GM19324 (cell line): Measurements from ENCODE around the gene CDH11.

ENCODE experiments used
- ATAC-seq: cut with Tn5 transposase; IDR thresholded peaks from one replicate; pipeline ENCODE4 v1.9.1; 2021; ENCODE audit warnings: mild to moderate bottlenecking, moderate library complexity; ENCODE audit not compliant: unreplicated experiment, low FRiP score

Gene CDH11

DNA sequence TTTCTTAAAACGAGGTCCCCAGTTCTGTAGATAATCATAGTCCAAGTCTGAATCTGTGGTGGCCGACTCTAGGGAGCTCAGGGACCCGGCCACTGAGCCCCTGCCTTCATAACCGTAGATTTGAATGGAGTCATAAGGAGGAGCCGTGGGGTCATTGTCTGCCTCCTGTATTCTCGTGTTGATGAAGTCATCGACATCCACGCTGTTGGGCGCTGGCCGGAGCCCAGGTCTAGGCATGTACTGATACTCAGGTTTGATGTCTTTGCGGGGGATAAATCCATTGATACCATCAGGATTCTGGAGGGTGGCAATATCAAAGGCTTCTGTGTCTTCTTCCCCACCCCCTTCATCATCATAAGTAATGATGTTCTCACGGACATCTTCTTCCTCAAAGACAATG, 174.2 kb downstream of the CDH11 start:
- ATAC-seq: no peak

DNA sequence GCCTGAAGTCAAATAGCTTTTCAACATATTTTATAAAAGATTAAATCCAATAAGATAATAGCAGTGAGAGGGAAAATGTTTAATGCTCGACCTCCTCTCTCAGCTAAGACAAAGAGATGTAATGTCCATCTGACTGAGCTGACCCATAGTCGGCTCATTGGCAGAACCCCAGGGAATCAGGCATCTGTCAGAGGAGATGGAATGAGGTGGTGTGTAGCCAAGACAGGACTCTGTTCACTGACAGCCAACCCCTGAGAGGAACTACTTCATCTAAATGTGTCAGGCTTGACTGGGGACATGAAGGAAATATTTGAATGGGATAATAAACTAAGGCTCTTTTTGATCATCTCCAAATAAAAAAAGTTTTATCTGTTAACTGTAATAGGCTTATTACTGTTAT, 188.0 kb downstream of the CDH11 start:
- no peak for ATAC-seq

DNA sequence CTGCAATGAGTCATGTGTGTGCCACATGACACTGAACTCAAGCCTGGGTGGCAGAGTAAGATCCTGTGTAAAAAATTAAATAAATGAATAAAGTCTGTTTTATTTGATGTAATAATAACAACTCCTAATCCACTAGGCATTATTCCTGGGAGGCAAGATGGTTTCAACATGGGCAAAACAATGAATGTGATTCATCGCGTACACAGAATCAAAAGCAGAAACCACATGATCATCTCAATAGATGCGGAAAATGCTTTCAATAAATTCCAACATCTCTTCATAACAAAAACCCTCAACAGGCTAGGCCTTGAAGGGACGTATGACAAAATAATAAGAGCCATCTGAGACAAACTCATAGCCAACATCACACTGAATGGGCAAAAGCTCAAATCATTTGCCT, 195.4 kb downstream of the CDH11 start:
- ATAC-seq: no peak

- ATAC-seq: no peak
These were observed 196.7 kb downstream of the CDH11 start for GRCh38 chr16:64925166-64925565.

DNA sequence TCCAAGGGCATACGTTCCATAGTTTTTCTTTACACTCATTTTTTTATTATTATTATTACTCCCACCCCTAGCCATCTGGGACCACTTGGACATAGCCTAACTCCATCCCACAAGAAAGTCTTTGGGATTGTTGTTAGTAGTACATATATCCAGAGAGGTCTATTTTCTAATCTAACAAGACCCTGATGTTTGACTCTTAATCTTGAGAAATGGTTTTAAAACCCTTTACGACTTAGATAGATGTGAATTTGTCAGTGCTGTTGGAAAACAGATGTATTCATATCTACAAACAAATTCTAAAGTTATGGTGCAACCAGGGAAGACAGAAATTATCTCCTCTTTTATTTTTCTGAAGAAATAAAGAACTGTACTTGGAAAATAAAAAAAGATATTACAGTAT, 197.8 kb downstream of the CDH11 start:
- no peak for ATAC-seq

GRCh38 chr16:64919929-64920607, 201.8 kb downstream of the CDH11 start:
- ATAC-seq: no peak

DNA sequence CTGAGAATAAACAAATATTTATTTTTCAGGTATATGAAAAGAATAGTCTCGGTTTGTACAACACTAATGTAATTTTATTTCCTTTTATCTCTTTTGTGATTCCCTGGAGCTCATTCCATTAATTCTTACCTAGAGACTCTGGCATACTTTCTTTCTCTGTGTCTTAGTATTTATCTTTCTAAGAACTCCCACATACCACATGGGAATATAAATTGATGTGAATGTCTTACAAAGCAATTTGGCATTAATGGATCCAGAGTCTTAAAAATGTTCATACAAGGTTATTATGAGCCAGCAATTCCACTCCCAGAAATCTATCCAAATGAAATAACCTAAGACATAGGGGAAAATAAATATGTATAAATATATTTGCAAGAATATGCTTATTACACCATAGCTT, 202.7 kb downstream of the CDH11 start:
- ATAC-seq: no peak

GRCh38 chr16:64916051-64916450, 205.8 kb downstream of the CDH11 start:
- ATAC-seq: no peak

DNA sequence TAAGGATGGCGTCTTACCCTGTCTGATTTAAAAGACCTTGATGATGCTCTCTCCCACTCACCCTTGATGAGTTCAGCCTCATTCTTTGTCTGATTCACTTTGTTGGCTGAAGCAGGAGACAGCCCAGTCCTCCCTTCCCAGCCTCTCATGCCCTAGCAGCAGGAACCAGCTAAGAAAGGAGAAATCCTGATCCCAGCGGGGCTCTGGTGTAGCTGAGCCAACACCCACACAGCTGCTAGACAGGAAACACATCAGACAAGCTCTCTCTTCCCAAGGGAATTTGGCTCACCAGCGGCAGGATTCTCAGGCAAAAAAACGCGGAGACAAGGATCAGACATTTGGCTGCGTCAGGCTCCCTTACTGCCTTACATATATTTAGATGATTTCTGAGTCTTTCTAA, 211.5 kb downstream of the CDH11 start:
- no peak for ATAC-seq

- no peak for ATAC-seq
These were observed 214.0 kb downstream of the CDH11 start for GRCh38 chr16:64907844-64908243.

- ATAC-seq: no peak
These were observed 218.1 kb downstream of the CDH11 start for GRCh38 chr16:64903770-64904169.

DNA sequence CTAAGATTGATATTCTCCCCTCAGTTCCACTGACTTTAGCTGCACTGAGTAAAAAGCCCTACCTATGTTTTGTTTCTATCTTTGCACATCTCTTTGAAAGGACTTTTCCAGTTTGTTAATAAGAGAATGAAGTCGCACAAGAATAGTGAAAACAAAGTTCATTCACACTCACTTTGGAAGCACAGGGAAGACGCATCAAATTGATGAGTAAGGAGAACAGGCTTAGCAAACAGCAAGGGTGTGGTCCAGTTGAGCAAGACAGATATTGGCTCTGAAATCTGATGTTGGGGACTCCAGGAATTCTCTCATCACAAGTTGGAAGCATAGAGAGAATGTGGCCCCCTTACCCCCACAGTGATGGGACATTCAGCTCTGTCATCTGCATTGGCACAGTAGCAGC, 221.3 kb downstream of the CDH11 start:
- ATAC-seq: no peak

- no peak for ATAC-seq
These were observed 221.8 kb downstream of the CDH11 start for GRCh38 chr16:64900019-64900418.

DNA sequence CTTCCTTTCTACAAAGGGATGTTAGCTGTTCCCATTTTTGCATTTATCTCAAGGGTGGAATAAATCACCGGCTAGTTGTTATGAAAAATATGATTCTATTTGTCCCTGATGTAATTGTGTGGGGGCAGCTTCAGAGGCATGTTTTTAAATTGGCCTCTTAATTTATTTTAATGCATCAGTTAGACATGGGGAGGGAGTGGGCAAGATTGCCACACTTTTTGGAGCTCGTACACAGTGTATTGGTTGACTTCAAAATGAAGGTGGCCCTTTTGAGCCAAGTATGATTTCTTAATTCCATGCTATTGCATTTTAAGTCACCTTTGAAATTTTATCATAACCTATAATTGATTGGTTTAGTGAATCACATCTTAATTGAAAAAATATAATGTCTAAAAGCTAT, 223.7 kb downstream of the CDH11 start:
- no peak for ATAC-seq
